Measurements from ENCODE around the gene PRH1. TPM values are rescaled to one million over a fixed set of nuclear protein-coding genes. Genes with fewer than 3 reads are reported as not detected.

The PRH1 gene
- total and polyA plus RNA-seq, 2 of the 8 experiments (the other 6 are each of a cell fraction or from before 2014, with no cell fraction given), result 4.5 to 6.5 TPM

- WGBS, 2 experiments (ENCODE audit: extremely low coverage in 1 of 2, insufficient coverage in 1 of 2, insufficient read length in 1 of 2, insufficient replicate concordance in 2 of 2, low coverage in 1 of 2, low lambda C conversion rate in 2 of 2, missing lambda C conversion rate in 1 of 2), result 93% methylated on average over 2 of the region's 2 CpGs; no CpG with 5 or more reads in 1 of the 2 experiments
- POLR2A ChIA-PET (ENCODE audit: partially characterized antibody), result no interaction called here
These were observed 16.7 kb downstream of the PRH1 start for GRCh38 chr12:10867381-10867780.

More at GRCh38 chr12:10867381-10867780, 16.7 kb downstream of the PRH1 start:
- H4K8ac ChIP-seq (ENCODE audit: extremely low read depth, insufficient read depth, low read length), result no peak overlapping the region
- no peak overlapping the region for H3K4me3 ChIP-seq (ENCODE audit: extremely low read depth in 1 of 4, insufficient read depth in 2 of 4, low read depth in 3 of 4, low read length in 4 of 4)
- CTCF ChIA-PET (ENCODE audit: partially characterized antibody), result interaction anchor here (0.7 to 1.4 kb wide), 7 partner anchors 13 to 619 kb away, joined by 3 to 6 read pairs (median 4); no protein-coding TSS in a partner anchor
- no peaks in the 10 kb centered on the region for H3K23me2 ChIP-seq (ENCODE audit: low read depth, low read length)
- no peak overlapping the region for H2BK20ac ChIP-seq (ENCODE audit: low read length)
- no peaks in the 10 kb centered on the region for H3K4me1 ChIP-seq (replicated peaks in 1 of 4; ENCODE audit: control insufficient read depth in 3 of 4, insufficient read depth in 4 of 4, low read length in 3 of 4)
- no peak overlapping the region for H4K5ac ChIP-seq (ENCODE audit: insufficient read length, low read depth, low read length)
- no peak overlapping the region for H3K14ac ChIP-seq (ENCODE audit: insufficient read length)
- no peak overlapping the region for H3K23ac ChIP-seq (ENCODE audit: insufficient read length)
- TF ChIP-seq SUZ12 (IDR thresholded peaks at IDR 0.05; ENCODE audit: low read length) (no peak), NRF1 (IDR thresholded peaks at IDR 0.05; ENCODE audit: low read depth, low read length) (no peak), CTCF (IDR thresholded peaks at IDR 0.05; ENCODE audit: control extremely low read depth in 1 of 3, insufficient read depth in 1 of 3, low read depth in 1 of 3, low read length in 3 of 3) (peak in 2 of 3 experiments; percentile 9 to 26; a peak in 2 of 4 replicates), YY1 (IDR thresholded peaks at IDR 0.05; ENCODE audit: low read depth, low read length) (no peak), BRCA1 (IDR thresholded peaks at IDR 0.05; ENCODE audit: low read depth, low read length) (no peak), RAD21 (IDR thresholded peaks at IDR 0.05 in 1 of 2, conservative IDR thresholded peaks at IDR 0.05 in 1 of 2; ENCODE audit: low read depth in 2 of 2, low read length in 2 of 2) (peak; percentile 59 to 67), ZNF274 (IDR thresholded peaks at IDR 0.05; ENCODE audit: borderline replicate concordance, extremely low read depth, low read length) (no peak), CBX5 (IDR thresholded peaks at IDR 0.05; ENCODE audit: low read depth, low read length) (no peak)
- H2BK15ac ChIP-seq (ENCODE audit: low read length), result no peak overlapping the region
- no peaks in the 10 kb centered on the region for H3K9me3 ChIP-seq (ENCODE audit: insufficient read depth in 2 of 2, low read depth in 1 of 2, low read length in 1 of 2)
- no peak overlapping the region for H2AFZ ChIP-seq (ENCODE audit: low read length)
- DNase-seq (ENCODE audit: low read depth in 1 of 2, low spot score in 2 of 2) (no peak), FAIRE-seq (no peak)
- H2AK5ac ChIP-seq (ENCODE audit: low read depth, low read length), result no peak overlapping the region
- no peak overlapping the region for H2BK12ac ChIP-seq (ENCODE audit: low read depth, low read length)
- H3K27me3 ChIP-seq (replicated peaks in 1 of 4; ENCODE audit: control insufficient read depth in 3 of 4, extremely low read depth in 1 of 4, insufficient read depth in 3 of 4, low read length in 3 of 4), result no peaks in the 10 kb centered on the region
- H2BK120ac ChIP-seq (replicated peaks; ENCODE audit: low read depth, low read length), result no peak overlapping the region
- no peaks in the 10 kb centered on the region for H3K79me1 ChIP-seq (ENCODE audit: low read depth, low read length)
- H3K36me3 ChIP-seq (ENCODE audit: control insufficient read depth in 2 of 4, insufficient read depth in 4 of 4, low read length in 3 of 4), result no peaks in the 10 kb centered on the region
- H4K91ac ChIP-seq (replicated peaks; ENCODE audit: insufficient read length, low read length), result no peak overlapping the region
- peaks cover 2 to 4% of the 10 kb centered on the region in 2 experiments for H4K20me1 ChIP-seq (replicated peaks in 1 of 2; ENCODE audit: control insufficient read depth in 1 of 2, insufficient read depth in 2 of 2, low read length in 2 of 2)
- H3K56ac ChIP-seq (replicated peaks; ENCODE audit: insufficient read length, low read depth, low read length), result no peak overlapping the region
- H3K9ac ChIP-seq (replicated peaks in 1 of 4; ENCODE audit: extremely low read depth in 1 of 4, low read depth in 3 of 4, low read length in 3 of 4), result no peak overlapping the region
- H3K4ac ChIP-seq (replicated peaks; ENCODE audit: insufficient read length, low read depth, low read length), result no peak overlapping the region
- no peak overlapping the region for H3K4me2 ChIP-seq (ENCODE audit: insufficient read depth in 1 of 2, low read depth in 2 of 2, low read length in 2 of 2)
- no peak overlapping the region for H3K18ac ChIP-seq (ENCODE audit: extremely low read depth, low read length)
- no peak overlapping the region for H3K27ac ChIP-seq (ENCODE audit: low read depth, low read length)
- H2BK5ac ChIP-seq (ENCODE audit: low read depth, low read length), result no peak overlapping the region
- no peaks in the 10 kb centered on the region for H3K79me2 ChIP-seq (ENCODE audit: control insufficient read depth in 1 of 2, insufficient read depth in 2 of 2, low read length in 2 of 2)

All from H1 (cell line).